ENCODE measurements around the gene SLC4A1AP. TPM values are rescaled to one million over a fixed set of nuclear protein-coding genes. Genes with fewer than 3 reads are reported as not detected.

SLC4A1AP gene
- total RNA-seq, 1 donor = 27.9 TPM

GRCh38 chr2:27734305-27734704 is 70.6 kb downstream of the SLC4A1AP start:
- DNase-seq (ENCODE audit: insufficient read length, low spot score, missing footprints) = no peak
- Histone ChIP-seq H3K4me3 (ENCODE audit: insufficient read depth, low read length) (no peak overlapping the region), H3K4me1 (ENCODE audit: insufficient read depth, low read length) (peaks cover 14% of the 10 kb centered on the region), H4K20me1 (ENCODE audit: insufficient read depth, low read length) (no peaks in the 10 kb centered on the region), H3K27ac (ENCODE audit: low read depth, low read length) (no peak overlapping the region), H3K79me2 (ENCODE audit: insufficient read depth, low read length) (no peaks in the 10 kb centered on the region), H3K9me3 (ENCODE audit: low read depth, low read length) (no peaks in the 10 kb centered on the region), H3K36me3 (ENCODE audit: insufficient read depth, low read length) (no peaks in the 10 kb centered on the region), H3K27me3 (ENCODE audit: insufficient read depth, low read length) (no peaks in the 10 kb centered on the region), H3K4me2 (ENCODE audit: insufficient read depth, low read length) (peak overlapping the region; percentile 82), H2AFZ (ENCODE audit: low read length) (no peak overlapping the region)
- no peak for TF ChIP-seq CTCF (IDR thresholded peaks at IDR 0.05; ENCODE audit: extremely low read depth, low read depth, low read length)

GRCh38 chr2:27735263-27735904 is 71.7 kb downstream of the SLC4A1AP start:
- peak overlapping the region; percentile 85 for H2AFZ ChIP-seq (ENCODE audit: low read length)
- peak overlapping the region; percentile 62 for H3K27ac ChIP-seq (ENCODE audit: low read depth, low read length)

GRCh38 chr2:27736031-27736889 is 72.6 kb downstream of the SLC4A1AP start:
- H3K27ac ChIP-seq (ENCODE audit: low read depth, low read length) = peak overlapping the region; percentile 62
- H3K4me2 ChIP-seq (ENCODE audit: insufficient read depth, low read length) = peak overlapping the region; percentile 82
- H3K4me3 ChIP-seq (ENCODE audit: insufficient read depth, low read length) = peak overlapping the region; percentile 72
- no peak for TF ChIP-seq CTCF (IDR thresholded peaks at IDR 0.05; ENCODE audit: extremely low read depth, low read depth, low read length)
- peak overlapping the region; percentile 85 for H2AFZ ChIP-seq (ENCODE audit: low read length)
- H3K27me3 ChIP-seq (ENCODE audit: insufficient read depth, low read length) = no peaks in the 10 kb centered on the region
- DNase-seq (ENCODE audit: insufficient read length, low spot score, missing footprints) = peak; percentile 76
- no peaks in the 10 kb centered on the region for H3K9me3 ChIP-seq (ENCODE audit: low read depth, low read length)
- no peaks in the 10 kb centered on the region for H3K79me2 ChIP-seq (ENCODE audit: insufficient read depth, low read length)
- no peaks in the 10 kb centered on the region for H3K36me3 ChIP-seq (ENCODE audit: insufficient read depth, low read length)
- H4K20me1 ChIP-seq (ENCODE audit: insufficient read depth, low read length) = no peaks in the 10 kb centered on the region
- H3K4me1 ChIP-seq (ENCODE audit: insufficient read depth, low read length) = peaks cover 14% of the 10 kb centered on the region

More at GRCh38 chr2:27735263-27735904, 71.7 kb downstream of the SLC4A1AP start:
- no peaks in the 10 kb centered on the region for H3K36me3 ChIP-seq (ENCODE audit: insufficient read depth, low read length)
- H3K27me3 ChIP-seq (ENCODE audit: insufficient read depth, low read length) = no peaks in the 10 kb centered on the region
- H3K4me2 ChIP-seq (ENCODE audit: insufficient read depth, low read length) = peak overlapping the region; percentile 82
- no peak for TF ChIP-seq CTCF (IDR thresholded peaks at IDR 0.05; ENCODE audit: extremely low read depth, low read depth, low read length)
- H3K79me2 ChIP-seq (ENCODE audit: insufficient read depth, low read length) = no peaks in the 10 kb centered on the region
- no peaks in the 10 kb centered on the region for H3K9me3 ChIP-seq (ENCODE audit: low read depth, low read length)
- peak overlapping the region; percentile 72 for H3K4me3 ChIP-seq (ENCODE audit: insufficient read depth, low read length)
- peak; percentile 95 for DNase-seq (ENCODE audit: insufficient read length, low spot score, missing footprints)
- peaks cover 14% of the 10 kb centered on the region for H3K4me1 ChIP-seq (ENCODE audit: insufficient read depth, low read length)
- H4K20me1 ChIP-seq (ENCODE audit: insufficient read depth, low read length) = no peaks in the 10 kb centered on the region

GRCh38 chr2:27736890-27737204 is 73.2 kb downstream of the SLC4A1AP start:
- no peak overlapping the region for H3K4me2 ChIP-seq (ENCODE audit: insufficient read depth, low read length)
- no peaks in the 10 kb centered on the region for H3K9me3 ChIP-seq (ENCODE audit: low read depth, low read length)
- H4K20me1 ChIP-seq (ENCODE audit: insufficient read depth, low read length) = no peaks in the 10 kb centered on the region
- TF ChIP-seq CTCF (IDR thresholded peaks at IDR 0.05; ENCODE audit: extremely low read depth, low read depth, low read length) = no peak
- peak overlapping the region; percentile 55 for H3K27ac ChIP-seq (ENCODE audit: low read depth, low read length)
- H3K4me1 ChIP-seq (ENCODE audit: insufficient read depth, low read length) = peaks cover 14% of the 10 kb centered on the region
- no peaks in the 10 kb centered on the region for H3K79me2 ChIP-seq (ENCODE audit: insufficient read depth, low read length)
- no peak for DNase-seq (ENCODE audit: insufficient read length, low spot score, missing footprints)
- H3K36me3 ChIP-seq (ENCODE audit: insufficient read depth, low read length) = no peaks in the 10 kb centered on the region
- no peak overlapping the region for H3K4me3 ChIP-seq (ENCODE audit: insufficient read depth, low read length)
- no peaks in the 10 kb centered on the region for H3K27me3 ChIP-seq (ENCODE audit: insufficient read depth, low read length)
- H2AFZ ChIP-seq (ENCODE audit: low read length) = no peak overlapping the region
